Measurements from ENCODE around the gene THSD4.

GRCh38 chr15:71748293-71748718 lies 633.0 kb downstream of the THSD4 start:
- TF ChIP-seq CTCF (IDR thresholded peaks at IDR 0.05), result no peak
- TF ChIP-seq POLR2A (IDR thresholded peaks at IDR 0.05), result no peak
